Measurements from ENCODE around the gene RAB36.

- TF ChIP-seq CTCF (IDR thresholded peaks at IDR 0.05) (no peak), POLR2A (IDR thresholded peaks at IDR 0.05) (no peak)
Measured at GRCh38 chr22:23114721-23115020, 30.6 kb upstream of the RAB36 start.
